GM18511 (cell line): Measurements from ENCODE around the gene MSX2.
"Not testable (repeated sequence)": the region's sequence is repeated elsewhere in the genome, so short reads cannot be mapped to it uniquely, and the experiment has no call there.

Experiments
- ATAC-seq: cut with Tn5 transposase; IDR thresholded peaks from one replicate; pipeline ENCODE4 v1.9.1; 2021; ENCODE audit warnings: mild to moderate bottlenecking, moderate library complexity; ENCODE audit not compliant: unreplicated experiment

The MSX2 gene

GRCh38 chr5:174732036-174733020, 7.9 kb downstream of the MSX2 start:
- no peak for ATAC-seq

GRCh38 chr5:174733091-174733690, 8.8 kb downstream of the MSX2 start:
- no peak for ATAC-seq

GRCh38 chr5:174733836-174734235, 9.5 kb downstream of the MSX2 start:
- no peak for ATAC-seq

- ATAC-seq, result no peak
Observed at GRCh38 chr5:174734571-174735497, 10.5 kb downstream of the MSX2 start.

- ATAC-seq, result no peak
Observed at GRCh38 chr5:174735498-174736330, 11.3 kb downstream of the MSX2 start.

- no peak for ATAC-seq
Observed at GRCh38 chr5:174736331-174736721, 11.9 kb downstream of the MSX2 start.

- no peak for ATAC-seq
Observed at GRCh38 chr5:174736777-174737176, 12.4 kb downstream of the MSX2 start.

GRCh38 chr5:174737330-174737729, 12.9 kb downstream of the MSX2 start:
- ATAC-seq, result no peak

GRCh38 chr5:174741352-174741751, 17.0 kb downstream of the MSX2 start:
- ATAC-seq, result no peak

- no peak for ATAC-seq
Observed at GRCh38 chr5:174744896-174745295, 20.5 kb downstream of the MSX2 start.

GRCh38 chr5:174745590-174746103, 21.3 kb downstream of the MSX2 start:
- ATAC-seq, result no peak

- no peak for ATAC-seq
Observed at GRCh38 chr5:174750711-174751110, 26.3 kb downstream of the MSX2 start.

GRCh38 chr5:174751154-174752000, 27.0 kb downstream of the MSX2 start:
- no peak for ATAC-seq

GRCh38 chr5:174752121-174752520, 27.7 kb downstream of the MSX2 start:
- ATAC-seq, result no peak

GRCh38 chr5:174755106-174755505, 30.7 kb downstream of the MSX2 start:
- ATAC-seq, result no peak

- no peak for ATAC-seq
Observed at GRCh38 chr5:174759091-174759490, 34.7 kb downstream of the MSX2 start.

- no peak for ATAC-seq
Observed at GRCh38 chr5:174760721-174761120, 36.3 kb downstream of the MSX2 start.

- not testable (repeated sequence) for ATAC-seq
Observed at GRCh38 chr5:174761341-174761740, 37.0 kb downstream of the MSX2 start.

- no peak for ATAC-seq
Observed at GRCh38 chr5:174764309-174764708, 39.9 kb downstream of the MSX2 start.
